IMR-90 (cell line): Measurements from ENCODE around the gene INMT. TPM values are rescaled to one million over a fixed set of nuclear protein-coding genes. Genes with fewer than 3 reads are reported as not detected.

ENCODE experiments used
- ATAC-seq: fragments of 200-7000 bp; cut with Tn5 transposase; 2 replicates; pipeline ENCODE4 v1.9.1; 2020; ENCODE audit warnings: low read depth, mild to moderate bottlenecking, moderate library complexity
- BruUV-seq: library from RNA; stranded (reverse); fragments of 400-500 nt; replicated peaks from 2 replicates; lab custom pipeline; 2021; lab: Mats Ljungman, UMichigan
- CTCF ChIA-PET: fragments of 300-600 bp; formaldehyde crosslinking; extraction: SDS; loops from one replicate; lab custom pipeline; 2021; ENCODE audit warnings: antibody characterized with exemption; lab: Yijun Ruan, JAX
- POLR2A ChIA-PET: fragments of 300-600 bp; sonication (Branson Sonifier 250); formaldehyde crosslinking; loops from one replicate; lab custom pipeline; 2022; ENCODE audit warnings: antibody characterized with exemption; ENCODE audit not compliant: unreplicated experiment; lab: Charles Lee
- DNase-seq: peaks from one replicate; pipeline ENCODE4 v3.0.0; 2013
- H2AFZ ChIP-seq: replicated peaks from 2 replicates; pipeline ENCODE3; 2013; ENCODE audit warnings: low read length, mild to moderate bottlenecking; ENCODE audit not compliant: poor library complexity
- H2AK5ac ChIP-seq: 2 replicates; pipeline ENCODE4 v1.6.1; 2013; ENCODE audit warnings: low read depth, low read length, inconsistent platforms
- H2AK9ac ChIP-seq: replicated peaks from 2 replicates; pipeline ENCODE3; 2013; ENCODE audit warnings: mild to moderate bottlenecking, low read depth, low read length, moderate library complexity; ENCODE audit not compliant: poor library complexity
- H2BK120ac ChIP-seq: 2 replicates; pipeline ENCODE4 v1.6.1; 2013; ENCODE audit warnings: low read depth, low read length, inconsistent platforms
- H2BK15ac ChIP-seq: 3 replicates; pipeline ENCODE4 v1.6.1; 2013; ENCODE audit warnings: low read depth, low read length, inconsistent platforms
- H2BK20ac ChIP-seq: 2 replicates; pipeline ENCODE4 v1.6.1; 2013; ENCODE audit warnings: low read depth, mild to moderate bottlenecking, inconsistent platforms, low read length, moderate library complexity
- H2BK5ac ChIP-seq: 2 replicates; pipeline ENCODE4 v1.6.1; 2013; ENCODE audit warnings: mild to moderate bottlenecking, low read depth, low read length, inconsistent platforms; ENCODE audit not compliant: poor library complexity, severe bottlenecking
- H3K14ac ChIP-seq: replicated peaks from 2 replicates; pipeline ENCODE4 v1.6.1; 2013; ENCODE audit warnings: low read depth, low read length, inconsistent platforms
- H3K18ac ChIP-seq: 2 replicates; pipeline ENCODE4 v1.6.1; 2013; ENCODE audit warnings: low read depth, low read length, control low read depth
- H3K23ac ChIP-seq: 2 replicates; pipeline ENCODE4 v1.6.1; 2013; ENCODE audit warnings: low read depth, low read length, inconsistent platforms
- H3K27ac ChIP-seq: 2 replicates; pipeline ENCODE4 v1.5.1; 2013; ENCODE audit warnings: mild to moderate bottlenecking, control low read depth, low read length; ENCODE audit not compliant: insufficient read depth
- H3K27me3 ChIP-seq: 2 replicates; pipeline ENCODE4 v1.6.1; 2013; ENCODE audit warnings: low read length; ENCODE audit not compliant: control insufficient read depth, insufficient read depth
- H3K36me3 ChIP-seq: 2 replicates; pipeline ENCODE4 v1.6.1; 2013; ENCODE audit warnings: low read length, mixed read lengths; ENCODE audit not compliant: control insufficient read depth, insufficient read depth
- H3K4ac ChIP-seq: 2 replicates; pipeline ENCODE4 v1.6.1; 2013; ENCODE audit warnings: low read depth, low read length, inconsistent platforms
- H3K4me1 ChIP-seq: 2 replicates; pipeline ENCODE4 v1.6.1; 2013; ENCODE audit warnings: low read length, mixed read lengths; ENCODE audit not compliant: control insufficient read depth, insufficient read depth
- H3K4me2 ChIP-seq: 2 replicates; pipeline ENCODE4 v1.6.1; 2013; ENCODE audit warnings: low read depth, mild to moderate bottlenecking, control low read depth, low read length, moderate library complexity
- H3K4me3 ChIP-seq: 2 replicates; pipeline ENCODE4 v1.5.1; 2013; ENCODE audit warnings: low read depth, mild to moderate bottlenecking, control low read depth, low read length, moderate library complexity; ENCODE audit not compliant: insufficient read depth
- H3K56ac ChIP-seq: 2 replicates; pipeline ENCODE4 v1.6.1; 2013; ENCODE audit warnings: low read length, inconsistent platforms; ENCODE audit not compliant: insufficient read depth; ENCODE audit errors: extremely low read depth
- H3K79me1 ChIP-seq, 2 experiments: 2 replicates each; pipeline ENCODE4 v1.6.1; 2013; ENCODE audit warnings: low read length in 2 of 2, inconsistent platforms in 1 of 2, low read depth in 1 of 2
- H3K9ac ChIP-seq: 2 replicates; pipeline ENCODE4 v1.6.1; 2013; ENCODE audit warnings: low read depth, low read length, control low read depth
- H3K9me1 ChIP-seq: 2 replicates; pipeline ENCODE4 v1.6.1; 2013; ENCODE audit warnings: low read length, inconsistent platforms; ENCODE audit not compliant: insufficient read depth
- H3K9me3 ChIP-seq: 2 replicates; pipeline ENCODE4 v1.6.1; 2013; ENCODE audit warnings: low read length; ENCODE audit not compliant: control insufficient read depth, insufficient read depth
- H4K20me1 ChIP-seq: 2 replicates; pipeline ENCODE4 v1.6.1; 2013; ENCODE audit warnings: low read length, inconsistent platforms; ENCODE audit not compliant: insufficient read depth
- H4K5ac ChIP-seq: 2 replicates; pipeline ENCODE4 v1.6.1; 2013; ENCODE audit warnings: mild to moderate bottlenecking, low read depth, low read length, control low read depth
- H4K8ac ChIP-seq, 2 experiments: 2 replicates each; pipeline ENCODE4 v1.6.1; 2013; ENCODE audit warnings: low read depth in 2 of 2, low read length in 2 of 2, control low read depth in 1 of 2, inconsistent platforms in 1 of 2
- H4K91ac ChIP-seq: 2 replicates; pipeline ENCODE4 v1.6.1; 2013; ENCODE audit warnings: low read depth, low read length, inconsistent platforms; ENCODE audit not compliant: insufficient read depth
- BHLHE40 ChIP-seq: fragments of 150-350 bp; IDR thresholded peaks from 2 replicates; pipeline ENCODE4 v1.6.1; 2016; ENCODE audit warnings: mild to moderate bottlenecking, low read depth, low read length
- CEBPB ChIP-seq: IDR thresholded peaks from 2 replicates; pipeline ENCODE4 v1.6.1; 2012; ENCODE audit warnings: low read depth, low read length, improper control_type of control experiment
- CHD1 ChIP-seq: IDR thresholded peaks from 2 replicates; pipeline ENCODE4 v1.6.1; 2012; ENCODE audit warnings: low read depth, low read length, improper control_type of control experiment
- ELK1 ChIP-seq: fragments of 150-350 bp; IDR thresholded peaks from 2 replicates; pipeline ENCODE4 v1.6.1; 2016; ENCODE audit warnings: low read depth, mild to moderate bottlenecking, low read length, moderate library complexity, borderline replicate concordance
- FOS ChIP-seq: fragments of 150-350 bp; IDR thresholded peaks from 2 replicates; pipeline ENCODE4 v1.6.1; 2016; ENCODE audit warnings: low read depth, low read length
- MAFK ChIP-seq: IDR thresholded peaks from 2 replicates; pipeline ENCODE4 v1.6.1; 2012; ENCODE audit warnings: low read depth, low read length, improper control_type of control experiment
- MAZ ChIP-seq: IDR thresholded peaks from 2 replicates; pipeline ENCODE4 v1.6.1; 2012; ENCODE audit warnings: low read depth, mild to moderate bottlenecking, low read length, improper control_type of control experiment, moderate library complexity, borderline replicate concordance
- MXI1 ChIP-seq: IDR thresholded peaks from 2 replicates; pipeline ENCODE4 v1.6.1; 2012; ENCODE audit warnings: low read depth, mild to moderate bottlenecking, low read length, moderate library complexity, borderline replicate concordance
- NFE2L2 ChIP-seq: fragments of 150-350 bp; IDR thresholded peaks from 2 replicates; pipeline ENCODE4 v1.6.1; 2016; ENCODE audit warnings: low read depth, mild to moderate bottlenecking, low read length
- POLR2A ChIP-seq: IDR thresholded peaks from 2 replicates; pipeline ENCODE4 v1.6.1; 2012; ENCODE audit warnings: mild to moderate bottlenecking, low read depth, low read length
- RAD21 ChIP-seq: IDR thresholded peaks from 2 replicates; pipeline ENCODE4 v1.6.1; 2012; ENCODE audit warnings: low read length, improper control_type of control experiment
- RCOR1 ChIP-seq: IDR thresholded peaks from 2 replicates; pipeline ENCODE4 v1.6.1; 2012; ENCODE audit warnings: mild to moderate bottlenecking, low read length, improper control_type of control experiment; ENCODE audit not compliant: insufficient replicate concordance
- SMC3 ChIP-seq: fragments of 150-350 bp; IDR thresholded peaks from 2 replicates; pipeline ENCODE4 v1.6.1; 2016; ENCODE audit warnings: low read depth, mild to moderate bottlenecking, antibody characterized with exemption, low read length, moderate library complexity
- WGBS, 2 experiments: methylation state at CpG; one replicate each; pipeline versions ENCODE4 v1.1.5 to v1.1.7; 2013; ENCODE audit warnings: missing lambda C conversion rate in 2 of 2; ENCODE audit not compliant: insufficient read length in 1 of 2; ENCODE audit errors: extremely low coverage in 2 of 2; 5-methylcytosine and 5-hydroxymethylcytosine counted together
- dilution Hi-C: fragments of 300-500 bp; cut with HindIII; formaldehyde crosslinking; loops from one replicate; pipeline ENCODE4 v1.14.3; 2018; ENCODE audit warnings: low sequenced_read_pairs; ENCODE audit not compliant: unreplicated experiment
- in situ Hi-C: fragments of 300-500 bp; cut with MboI; formaldehyde crosslinking; loops from 3 replicates; pipeline ENCODE4 v1.14.3; 2019; ENCODE audit warnings: low sequenced_read_pairs, inconsistent platforms, mixed read lengths
- intact Hi-C: fragments of 100-400 bp; cut with micrococcal nuclease; formaldehyde crosslinking; loops from 2 replicates; pipeline ENCODE4 v1.10.0; 2022
- polyA plus RNA-seq, 3 experiments: library from polyadenylated mRNA; depleted of rRNA; stranded (reverse); fragments of >200 nt; gene quantifications; 2 replicates each; pipeline ENCODE4 v1.2.3, GENCODE V29; 2012; ENCODE audit warnings: low replicate concordance in 1 of 3
- total RNA-seq: library from RNA; depleted of rRNA; stranded (reverse); fragments of >200 nt; gene quantifications from 2 replicates; pipeline ENCODE4 v1.2.3, GENCODE V29; 2012
- TF ChIP-seq, protein P1 (sequence below): fragments of 150-350 bp; IDR thresholded peaks from 2 replicates; pipeline ENCODE4 v1.6.1; 2017; ENCODE audit warnings: mild to moderate bottlenecking, antibody characterized with exemption, low read length, low read depth

INMT gene
- total and polyA plus RNA-seq, 2 of the 4 experiments (the other 2 are of a cell fraction), result 0.39 to 2.2 TPM

DNA sequence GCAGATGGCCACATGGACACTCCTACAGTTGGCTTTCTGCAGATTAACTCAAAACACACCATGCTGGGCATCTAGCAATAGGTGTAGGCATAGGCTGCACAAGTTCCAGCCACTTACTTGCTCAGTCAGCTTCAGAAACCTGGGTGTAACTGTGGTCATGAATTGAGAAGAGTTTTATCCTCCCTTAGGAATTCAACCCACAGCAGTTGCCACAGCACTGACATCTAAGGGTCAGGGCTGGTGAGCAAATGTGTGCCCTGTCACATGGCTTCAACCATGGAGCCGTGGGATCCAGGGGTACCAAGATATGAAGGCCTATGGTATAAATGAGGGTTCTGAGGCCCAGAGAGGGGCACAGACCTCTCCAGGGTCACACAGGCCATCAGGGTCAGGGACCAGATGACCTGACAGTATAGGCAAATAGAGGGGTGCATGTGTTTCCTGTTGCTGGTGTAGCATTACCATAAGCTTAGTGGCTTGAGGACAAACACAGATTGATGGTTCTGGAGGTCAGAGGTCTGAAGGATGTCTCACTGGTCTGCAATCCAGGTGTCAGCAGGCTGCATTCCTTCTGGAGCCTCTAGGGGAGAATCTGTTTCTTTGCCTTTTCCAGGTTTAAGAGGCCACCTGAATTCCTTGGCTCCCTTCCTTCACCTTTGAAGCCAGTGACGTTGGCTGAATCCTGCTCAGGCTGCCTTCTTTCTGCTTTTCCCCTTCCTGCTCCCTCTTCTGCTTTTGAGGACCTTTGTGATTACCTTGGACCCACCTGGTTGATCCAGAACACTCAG lies 43.4 kb downstream of the INMT start:
- H2BK15ac ChIP-seq, result peak overlapping the region; percentile 99
- peak overlapping the region; percentile 93 for H2AK9ac ChIP-seq
- H4K91ac ChIP-seq, result peak overlapping the region; percentile 92
- H3K27me3 ChIP-seq, result no peaks in the 10 kb centered on the region
- peak overlapping the region; percentile 80 for H2BK5ac ChIP-seq
- no peak for ATAC-seq
- no TSS peak for BruUV-seq
- H3K18ac ChIP-seq, result peak overlapping the region; percentile 61
- H3K27ac ChIP-seq, result peak overlapping the region; percentile 97
- no peak overlapping the region for H3K4me3 ChIP-seq
- H3K9me3 ChIP-seq, result no peaks in the 10 kb centered on the region
- H3K9ac ChIP-seq, result 0 out of 2 replicates have a peak overlapping the region, but pooled peaks have one; percentile 34
- POLR2A ChIA-PET, result no interaction called here
- 100% methylated on average over 1 of the region's 2 CpGs; no CpG with 5 or more reads in 1 of the 2 experiments for WGBS, 2 experiments
- H2AK5ac ChIP-seq, result peak overlapping the region; percentile 97
- peak overlapping the region; percentile 66 for H4K5ac ChIP-seq
- H3K4me2 ChIP-seq, result no peak overlapping the region
- H3K4ac ChIP-seq, result peak overlapping the region; percentile 95
- H3K79me1 ChIP-seq, result peaks cover 4 to 32% of the 10 kb centered on the region in 2 experiments; a peak in 3 of 4 replicates
- in situ Hi-C loops (no loop called here), dilution Hi-C loops (no loop called here), intact Hi-C loops (no loop called here)
- H3K9me1 ChIP-seq, result peaks cover 47% of the 10 kb centered on the region
- 0 out of 2 replicates have a peak, but pooled peaks cover 4% of the 10 kb centered on the region for H4K20me1 ChIP-seq
- H2BK120ac ChIP-seq, result peak overlapping the region; percentile 95
- H3K23ac ChIP-seq, result peak overlapping the region; percentile 81
- H3K14ac ChIP-seq, result peak overlapping the region; percentile 75
- H2AFZ ChIP-seq, result peak overlapping the region; percentile 61
- H3K4me1 ChIP-seq, result peaks cover 42% of the 10 kb centered on the region
- peak overlapping the region; percentile 94 for H2BK20ac ChIP-seq
- DNase-seq, result no peak
- peak overlapping the region; percentile 85 for H3K56ac ChIP-seq
- H4K8ac ChIP-seq, result peak overlapping the region; percentile 84 to 85
- CTCF ChIA-PET, result interaction anchor here (0.6 to 1.0 kb wide), 2 partner anchors 45 to 883 kb away, joined by 3 read pairs; no protein-coding TSS in a partner anchor
- peaks cover 5% of the 10 kb centered on the region; the same call in 1 of the 2 replicates for H3K36me3 ChIP-seq
- TF ChIP-seq ELK1 (no peak), RCOR1 (no peak), MAZ (no peak), POLR2A (no peak), RAD21 (no peak), MXI1 (no peak), NFE2L2 (no peak), CHD1 (no peak), SMC3 (no peak), MAFK (no peak), CEBPB (no peak), BHLHE40 (no peak), FOS (no peak)
- TF ChIP-seq, protein P1, sequence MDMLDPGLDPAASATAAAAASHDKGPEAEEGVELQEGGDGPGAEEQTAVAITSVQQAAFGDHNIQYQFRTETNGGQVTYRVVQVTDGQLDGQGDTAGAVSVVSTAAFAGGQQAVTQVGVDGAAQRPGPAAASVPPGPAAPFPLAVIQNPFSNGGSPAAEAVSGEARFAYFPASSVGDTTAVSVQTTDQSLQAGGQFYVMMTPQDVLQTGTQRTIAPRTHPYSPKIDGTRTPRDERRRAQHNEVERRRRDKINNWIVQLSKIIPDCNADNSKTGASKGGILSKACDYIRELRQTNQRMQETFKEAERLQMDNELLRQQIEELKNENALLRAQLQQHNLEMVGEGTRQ, result no peak
